HepG2 (cell line): ENCODE data around the gene SCGB1D2. TPM values are rescaled to one million over a fixed set of nuclear protein-coding genes. Genes with fewer than 3 reads are reported as not detected.

Source experiments
- ATAC-seq: fragments of 200-7000 bp; cut with Tn5 transposase; 3 replicates; pipeline ENCODE4 v1.9.1; 2020; ENCODE audit warnings: mild to moderate bottlenecking, moderate library complexity
- BruUV-seq: library from RNA; stranded (reverse); fragments of 400-500 nt; replicated peaks from 2 replicates; lab custom pipeline; 2021; lab: Mats Ljungman, UMichigan
- CTCF ChIA-PET: fragments of 300-600 bp; formaldehyde crosslinking; extraction: SDS; loops from one replicate; lab custom pipeline; 2021; ENCODE audit warnings: low total read pairs, inconsistent platforms, low intra/inter-chr PET ratio; lab: Yijun Ruan, JAX
- POLR2A ChIA-PET: fragments of 350-600 bp; sonication (Branson Sonifier 250); formaldehyde crosslinking; loops from one replicate; lab custom pipeline; 2020; ENCODE audit warnings: antibody characterized with exemption, inconsistent platforms; lab: Yijun Ruan, JAX
- DNase-seq: peaks from one replicate; pipeline ENCODE4 v3.0.0-alpha.2; 2015; ENCODE audit warnings: low spot score
- FAIRE-seq: peaks from 3 replicates; lab custom pipeline; 2011; peaks lifted over from hg19 to GRCh38; lab: Jason Lieb, UNC
- H2AFZ ChIP-seq: one replicate; pipeline ENCODE4 v1.6.1; 2011; ENCODE audit warnings: low read length, inconsistent platforms
- H3K27ac ChIP-seq: fragments of 300-600 bp; 3 replicates; pipeline ENCODE4 v1.8.0; 2011; ENCODE audit warnings: mixed run types, mild to moderate bottlenecking, mixed read lengths, low read length, inconsistent platforms; ENCODE audit not compliant: insufficient read depth; ENCODE audit errors: extremely low read length
- H3K27me3 ChIP-seq, 2 experiments: fragments of 200-600 bp in 1 of 2; 2 replicates in 1 of 2; 3 replicates in 1 of 2; pipeline versions ENCODE4 v1.6.0 to v1.8.0; 2011; ENCODE audit warnings: low read length in 2 of 2, mild to moderate bottlenecking in 2 of 2, moderate library complexity in 2 of 2, inconsistent platforms in 1 of 2; ENCODE audit not compliant: insufficient read depth in 2 of 2, control insufficient read depth in 1 of 2
- H3K36me3 ChIP-seq, 2 experiments: fragments of 200-600 bp in 1 of 2; replicated peaks in 1 of 2; 2 replicates in 1 of 2; 3 replicates in 1 of 2; pipeline versions ENCODE4 v1.5.1 to v1.8.0; 2011; ENCODE audit warnings: low read length in 2 of 2, inconsistent platforms in 1 of 2; ENCODE audit not compliant: insufficient read depth in 2 of 2, control insufficient read depth in 1 of 2
- H3K4me1 ChIP-seq: 2 replicates; pipeline ENCODE4 v1.5.1; 2012; ENCODE audit warnings: low read length, inconsistent platforms; ENCODE audit not compliant: insufficient read depth
- H3K4me2 ChIP-seq: 2 replicates; pipeline ENCODE4 v1.6.0; 2011; ENCODE audit warnings: low read depth, low read length, inconsistent platforms
- H3K4me3 ChIP-seq, 3 experiments: fragments of 200-600 bp in 1 of 3; sonication (generic), shearing (Covaris generic) in 1 of 3; replicated peaks in 1 of 3; 2 replicates each; pipeline ENCODE4 v1.5.1; 2011 to 2016; ENCODE audit warnings: low read length in 3 of 3, inconsistent platforms in 2 of 3, low read depth in 2 of 3, mild to moderate bottlenecking in 2 of 3, control low read depth in 1 of 3, mixed read lengths in 1 of 3; ENCODE audit not compliant: insufficient read depth in 1 of 3
- H3K79me2 ChIP-seq: one replicate; pipeline ENCODE4 v1.6.1; 2011; ENCODE audit warnings: low read length, inconsistent platforms; ENCODE audit not compliant: insufficient read depth
- H3K9ac ChIP-seq: 2 replicates; pipeline ENCODE4 v1.6.0; 2011; ENCODE audit warnings: mild to moderate bottlenecking, low read depth, low read length, inconsistent platforms; ENCODE audit not compliant: insufficient read depth
- H3K9me3 ChIP-seq: 2 replicates; pipeline ENCODE4 v1.5.1; 2012; ENCODE audit warnings: mild to moderate bottlenecking, low read length
- H4K20me1 ChIP-seq: 2 replicates; pipeline ENCODE4 v1.6.0; 2011; ENCODE audit warnings: inconsistent platforms, mild to moderate bottlenecking, low read length, moderate library complexity; ENCODE audit not compliant: insufficient read depth
- ERF ChIP-seq: IDR thresholded peaks from 2 replicates; pipeline ENCODE4 v1.6.1; 2018; ENCODE audit warnings: missing biosample characterization, missing genetic modification reagents
- HDAC6 ChIP-seq: fragments of 200-600 bp; sonication (generic); IDR thresholded peaks from 2 replicates; pipeline ENCODE4 v1.7.0; 2017; ENCODE audit warnings: mild to moderate bottlenecking, antibody characterized with exemption, low read length, low read depth
- KAT7 ChIP-seq: IDR thresholded peaks from 2 replicates; pipeline ENCODE4 v1.6.1; 2018; ENCODE audit warnings: borderline replicate concordance, missing compliant biosample characterization
- NCOA2 ChIP-seq: sonication (generic); formaldehyde crosslinking; IDR thresholded peaks from 2 replicates; pipeline ENCODE4 v1.8.0; 2022; ENCODE audit warnings: inconsistent platforms
- RXRA ChIP-seq: sonication (generic); formaldehyde crosslinking; IDR thresholded peaks from 2 replicates; pipeline ENCODE4 v1.5.1; 2020; ENCODE audit warnings: missing genetic modification reagents
- SATB2 ChIP-seq: sonication (generic); formaldehyde crosslinking; IDR thresholded peaks from 2 replicates; pipeline ENCODE4 v1.5.0; 2020; ENCODE audit warnings: missing genetic modification reagents
- SMC3 ChIP-seq: IDR thresholded peaks from 2 replicates; pipeline ENCODE4 v1.6.1; 2011; ENCODE audit warnings: low read length, improper control_type of control experiment
- SRSF4 ChIP-seq: fragments of 200-400 bp; formaldehyde crosslinking; IDR thresholded peaks from one replicate; pipeline ENCODE4 v1.6.1; 2018; ENCODE audit warnings: mild to moderate bottlenecking, low read depth, low read length, moderate library complexity; ENCODE audit not compliant: poor library complexity, severe bottlenecking
- U2AF2 ChIP-seq: fragments of 200-400 bp; formaldehyde crosslinking; IDR thresholded peaks from 2 replicates; pipeline ENCODE4 v1.6.1; 2017; ENCODE audit warnings: low read depth, mild to moderate bottlenecking, low read length
- ZNF790 ChIP-seq: sonication (generic); formaldehyde crosslinking; IDR thresholded peaks from 2 replicates; pipeline ENCODE4 v1.8.0; 2022; ENCODE audit warnings: missing genetic modification reagents, mild to moderate bottlenecking, borderline replicate concordance
- WGBS: methylation state at CpG from one replicate; pipeline ENCODE4 v1.1.6; 2017; ENCODE audit warnings: low lambda C conversion rate; 5-methylcytosine and 5-hydroxymethylcytosine counted together
- in situ Hi-C: cut with HindIII; loops from 2 replicates; pipeline ENCODE4 v1.10.0; 2017; ENCODE audit warnings: low pct_unique_long_range_greater_than_20kb; ENCODE audit not compliant: extremely low pct_ligation_motif_present
- intact Hi-C: fragments of 100-400 bp; cut with micrococcal nuclease; formaldehyde crosslinking; loops from one replicate; pipeline ENCODE4 v1.10.0; 2022; ENCODE audit not compliant: unreplicated experiment
- polyA plus RNA-seq, 8 experiments: library from polyadenylated mRNA; depleted of rRNA in 3 of 8; stranded (reverse) in 7 of 8; unstranded in 1 of 8; fragments of >200 nt; fragmentation: Illumina TruSeq in 4 of 8; extraction: Trizol in 4 of 8; gene quantifications; 2 replicates each; pipeline versions ENCODE4 v1.2.1 to v1.2.3, GENCODE V29; 2011 to 2016; ENCODE audit warnings: low read depth in 4 of 8, missing spikeins in 1 of 8, mixed read lengths in 1 of 8; ENCODE audit not compliant: insufficient read depth in 1 of 8
- total RNA-seq, 5 experiments: library from RNA; depleted of rRNA; stranded (reverse); fragments of >200 nt; fragmentation: Illumina TruSeq; extraction: Trizol; gene quantifications; 2 replicates each; pipeline ENCODE4 v1.2.3, GENCODE V29; 2016; ENCODE audit warnings: low read depth in 1 of 5
- TF ChIP-seq, protein P1 (sequence below): sonication (generic); formaldehyde crosslinking; IDR thresholded peaks from 2 replicates; pipeline ENCODE4 v1.5.1; 2020; ENCODE audit warnings: mild to moderate bottlenecking, missing genetic modification reagents, moderate library complexity
- TF ChIP-seq, protein P2 (sequence below): sonication (generic); formaldehyde crosslinking; IDR thresholded peaks from 2 replicates; pipeline ENCODE4 v1.8.0; 2022; ENCODE audit warnings: missing genetic modification reagents, mild to moderate bottlenecking, borderline replicate concordance
- TF ChIP-seq, protein P3 (sequence below): sonication (generic); formaldehyde crosslinking; IDR thresholded peaks from 2 replicates; pipeline ENCODE4 v1.4.0; 2020; ENCODE audit warnings: mild to moderate bottlenecking, missing genetic modification reagents

Gene SCGB1D2
- total and polyA plus RNA-seq, 2 of the 13 experiments (the other 11 are each of a cell fraction or from before 2014, with no cell fraction given), result not detected

DNA sequence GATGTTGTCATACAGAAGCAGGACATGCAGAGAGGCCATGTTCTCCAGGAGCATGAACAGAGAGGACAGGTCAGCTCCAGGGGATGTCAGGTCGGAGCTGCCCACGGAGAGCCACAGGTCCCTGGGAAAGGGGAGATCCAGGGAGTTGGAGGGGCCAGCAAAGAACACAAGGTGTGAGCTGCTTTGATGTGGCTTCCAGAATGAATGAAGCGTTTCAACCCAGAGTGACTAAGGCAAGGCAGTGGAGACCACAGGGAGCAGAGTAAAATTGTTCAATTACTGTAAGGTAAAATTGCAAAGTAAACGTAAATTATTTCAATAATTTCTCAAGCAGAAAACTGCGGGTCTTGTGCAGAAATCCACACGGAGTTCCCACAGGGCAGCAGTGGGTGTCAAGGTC, 39.1 kb upstream of the SCGB1D2 start:
- Histone ChIP-seq H3K27ac (no peak overlapping the region), H3K4me3 (no peak overlapping the region), H3K4me1 (no peaks in the 10 kb centered on the region), H3K79me2 (no peaks in the 10 kb centered on the region), H3K36me3 (no peaks in the 10 kb centered on the region), H3K4me2 (no peak overlapping the region), H2AFZ (no peak overlapping the region), H3K27me3 (peaks cover 0 to 31% of the 10 kb centered on the region in 2 experiments), H3K9me3 (no peaks in the 10 kb centered on the region), H4K20me1 (no peaks in the 10 kb centered on the region), H3K9ac (no peak overlapping the region)
- ChIA-PET POLR2A (no interaction called here), CTCF (no interaction called here)
- DNase-seq, result no peak
- no peak for ATAC-seq
- no peak for TF ChIP-seq ZNF790 (CRISPR knock-in tag)
- no peak for TF ChIP-seq NCOA2 (CRISPR knock-in tag)
- no peak for TF ChIP-seq U2AF2
- TF ChIP-seq, protein P1, sequence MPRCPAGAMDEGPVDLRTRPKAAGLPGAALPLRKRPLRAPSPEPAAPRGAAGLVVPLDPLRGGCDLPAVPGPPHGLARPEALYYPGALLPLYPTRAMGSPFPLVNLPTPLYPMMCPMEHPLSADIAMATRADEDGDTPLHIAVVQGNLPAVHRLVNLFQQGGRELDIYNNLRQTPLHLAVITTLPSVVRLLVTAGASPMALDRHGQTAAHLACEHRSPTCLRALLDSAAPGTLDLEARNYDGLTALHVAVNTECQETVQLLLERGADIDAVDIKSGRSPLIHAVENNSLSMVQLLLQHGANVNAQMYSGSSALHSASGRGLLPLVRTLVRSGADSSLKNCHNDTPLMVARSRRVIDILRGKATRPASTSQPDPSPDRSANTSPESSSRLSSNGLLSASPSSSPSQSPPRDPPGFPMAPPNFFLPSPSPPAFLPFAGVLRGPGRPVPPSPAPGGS (CRISPR knock-in tag), result no peak
- TF ChIP-seq, protein P2, sequence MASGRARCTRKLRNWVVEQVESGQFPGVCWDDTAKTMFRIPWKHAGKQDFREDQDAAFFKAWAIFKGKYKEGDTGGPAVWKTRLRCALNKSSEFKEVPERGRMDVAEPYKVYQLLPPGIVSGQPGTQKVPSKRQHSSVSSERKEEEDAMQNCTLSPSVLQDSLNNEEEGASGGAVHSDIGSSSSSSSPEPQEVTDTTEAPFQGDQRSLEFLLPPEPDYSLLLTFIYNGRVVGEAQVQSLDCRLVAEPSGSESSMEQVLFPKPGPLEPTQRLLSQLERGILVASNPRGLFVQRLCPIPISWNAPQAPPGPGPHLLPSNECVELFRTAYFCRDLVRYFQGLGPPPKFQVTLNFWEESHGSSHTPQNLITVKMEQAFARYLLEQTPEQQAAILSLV (CRISPR knock-in tag), result no peak
- no peak for TF ChIP-seq ERF (CRISPR knock-in tag)
- no peak for TF ChIP-seq RXRA (CRISPR knock-in tag)
- TF ChIP-seq HDAC6, result no peak
- TF ChIP-seq, protein P3, sequence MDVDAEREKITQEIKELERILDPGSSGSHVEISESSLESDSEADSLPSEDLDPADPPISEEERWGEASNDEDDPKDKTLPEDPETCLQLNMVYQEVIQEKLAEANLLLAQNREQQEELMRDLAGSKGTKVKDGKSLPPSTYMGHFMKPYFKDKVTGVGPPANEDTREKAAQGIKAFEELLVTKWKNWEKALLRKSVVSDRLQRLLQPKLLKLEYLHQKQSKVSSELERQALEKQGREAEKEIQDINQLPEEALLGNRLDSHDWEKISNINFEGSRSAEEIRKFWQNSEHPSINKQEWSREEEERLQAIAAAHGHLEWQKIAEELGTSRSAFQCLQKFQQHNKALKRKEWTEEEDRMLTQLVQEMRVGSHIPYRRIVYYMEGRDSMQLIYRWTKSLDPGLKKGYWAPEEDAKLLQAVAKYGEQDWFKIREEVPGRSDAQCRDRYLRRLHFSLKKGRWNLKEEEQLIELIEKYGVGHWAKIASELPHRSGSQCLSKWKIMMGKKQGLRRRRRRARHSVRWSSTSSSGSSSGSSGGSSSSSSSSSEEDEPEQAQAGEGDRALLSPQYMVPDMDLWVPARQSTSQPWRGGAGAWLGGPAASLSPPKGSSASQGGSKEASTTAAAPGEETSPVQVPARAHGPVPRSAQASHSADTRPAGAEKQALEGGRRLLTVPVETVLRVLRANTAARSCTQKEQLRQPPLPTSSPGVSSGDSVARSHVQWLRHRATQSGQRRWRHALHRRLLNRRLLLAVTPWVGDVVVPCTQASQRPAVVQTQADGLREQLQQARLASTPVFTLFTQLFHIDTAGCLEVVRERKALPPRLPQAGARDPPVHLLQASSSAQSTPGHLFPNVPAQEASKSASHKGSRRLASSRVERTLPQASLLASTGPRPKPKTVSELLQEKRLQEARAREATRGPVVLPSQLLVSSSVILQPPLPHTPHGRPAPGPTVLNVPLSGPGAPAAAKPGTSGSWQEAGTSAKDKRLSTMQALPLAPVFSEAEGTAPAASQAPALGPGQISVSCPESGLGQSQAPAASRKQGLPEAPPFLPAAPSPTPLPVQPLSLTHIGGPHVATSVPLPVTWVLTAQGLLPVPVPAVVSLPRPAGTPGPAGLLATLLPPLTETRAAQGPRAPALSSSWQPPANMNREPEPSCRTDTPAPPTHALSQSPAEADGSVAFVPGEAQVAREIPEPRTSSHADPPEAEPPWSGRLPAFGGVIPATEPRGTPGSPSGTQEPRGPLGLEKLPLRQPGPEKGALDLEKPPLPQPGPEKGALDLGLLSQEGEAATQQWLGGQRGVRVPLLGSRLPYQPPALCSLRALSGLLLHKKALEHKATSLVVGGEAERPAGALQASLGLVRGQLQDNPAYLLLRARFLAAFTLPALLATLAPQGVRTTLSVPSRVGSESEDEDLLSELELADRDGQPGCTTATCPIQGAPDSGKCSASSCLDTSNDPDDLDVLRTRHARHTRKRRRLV (CRISPR knock-in tag), result no peak
- TF ChIP-seq KAT7, result no peak
- TF ChIP-seq SATB2, result no peak
- TF ChIP-seq SMC3, result no peak
- no peak for TF ChIP-seq SRSF4
- in situ Hi-C loops (no loop called here), intact Hi-C loops (no loop called here)
- WGBS, result 2% methylated on average over 6 of the region's 6 CpGs
- BruUV-seq, result no TSS peak
- no peak for FAIRE-seq
